ENCODE measurements around the gene AQP6.

The AQP6 gene, protein sequence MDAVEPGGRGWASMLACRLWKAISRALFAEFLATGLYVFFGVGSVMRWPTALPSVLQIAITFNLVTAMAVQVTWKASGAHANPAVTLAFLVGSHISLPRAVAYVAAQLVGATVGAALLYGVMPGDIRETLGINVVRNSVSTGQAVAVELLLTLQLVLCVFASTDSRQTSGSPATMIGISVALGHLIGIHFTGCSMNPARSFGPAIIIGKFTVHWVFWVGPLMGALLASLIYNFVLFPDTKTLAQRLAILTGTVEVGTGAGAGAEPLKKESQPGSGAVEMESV

DNA sequence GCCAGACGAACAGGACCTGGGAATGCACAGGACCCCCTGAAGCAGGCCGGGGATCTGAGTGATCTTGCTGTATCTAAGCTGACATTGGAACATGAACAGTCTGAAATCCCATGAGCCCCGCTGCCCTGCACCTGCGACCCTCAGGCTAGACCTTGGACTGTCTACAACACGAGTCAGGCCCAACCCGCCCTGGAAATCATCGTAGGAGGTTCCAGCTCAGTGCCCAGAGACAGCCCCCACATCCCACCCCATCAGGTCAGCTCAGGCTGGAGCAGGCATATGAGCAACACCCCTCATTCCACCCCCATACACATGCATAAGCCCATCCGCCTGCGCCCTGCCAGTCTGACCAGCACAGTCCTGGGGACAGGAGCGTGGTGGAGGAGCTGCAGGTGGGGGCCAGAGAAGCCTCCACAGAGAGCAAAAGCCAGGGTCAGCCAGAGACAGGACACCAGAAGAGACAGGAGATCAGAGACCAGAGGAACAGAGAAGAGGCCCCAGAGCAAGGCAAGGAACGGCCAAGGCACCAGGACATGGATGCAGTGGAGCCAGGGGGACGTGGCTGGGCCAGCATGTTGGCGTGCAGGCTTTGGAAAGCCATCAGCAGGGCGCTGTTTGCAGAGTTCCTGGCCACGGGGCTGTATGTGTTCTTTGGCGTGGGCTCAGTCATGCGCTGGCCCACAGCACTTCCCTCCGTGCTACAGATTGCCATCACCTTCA, at the start of gene AQP6:
AQP6 (plus strand) TSS at position 307 of the 720 bp plus-strand sequence; CDS start at position 534, 227 bp downstream.
- DNase-seq (ENCODE audit: low read depth) = no peak

DNA sequence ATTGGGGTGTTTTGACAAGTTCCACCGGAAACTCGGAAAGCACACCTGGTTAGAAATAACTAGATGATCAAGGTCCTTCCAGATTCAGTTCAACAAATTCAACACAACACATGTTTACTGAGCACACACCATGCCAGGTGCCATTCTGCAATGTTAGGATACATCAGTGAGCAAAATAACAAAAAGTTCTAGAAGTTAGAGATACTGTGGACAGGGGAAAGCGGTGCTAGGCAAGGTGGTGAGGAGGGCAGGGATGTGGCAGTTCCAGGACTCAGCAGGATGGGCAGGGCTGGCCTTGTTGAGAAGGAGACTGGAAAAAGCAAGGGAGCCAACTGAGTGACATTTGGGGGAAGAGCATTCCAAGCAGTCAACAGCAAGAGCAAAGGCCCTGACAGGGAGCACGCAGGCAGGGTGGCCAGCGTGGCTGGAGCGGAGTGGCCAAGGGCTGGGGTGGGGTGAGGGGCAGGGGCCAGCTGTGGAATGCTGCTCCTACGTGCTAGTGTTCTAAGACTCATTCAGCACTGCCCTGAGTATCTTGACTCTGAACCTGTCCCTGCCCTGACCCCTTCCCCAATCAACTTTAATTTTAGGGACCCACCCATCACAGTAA, 49.6 kb upstream of the AQP6 start:
- no peak for DNase-seq (ENCODE audit: low read depth)

DNA sequence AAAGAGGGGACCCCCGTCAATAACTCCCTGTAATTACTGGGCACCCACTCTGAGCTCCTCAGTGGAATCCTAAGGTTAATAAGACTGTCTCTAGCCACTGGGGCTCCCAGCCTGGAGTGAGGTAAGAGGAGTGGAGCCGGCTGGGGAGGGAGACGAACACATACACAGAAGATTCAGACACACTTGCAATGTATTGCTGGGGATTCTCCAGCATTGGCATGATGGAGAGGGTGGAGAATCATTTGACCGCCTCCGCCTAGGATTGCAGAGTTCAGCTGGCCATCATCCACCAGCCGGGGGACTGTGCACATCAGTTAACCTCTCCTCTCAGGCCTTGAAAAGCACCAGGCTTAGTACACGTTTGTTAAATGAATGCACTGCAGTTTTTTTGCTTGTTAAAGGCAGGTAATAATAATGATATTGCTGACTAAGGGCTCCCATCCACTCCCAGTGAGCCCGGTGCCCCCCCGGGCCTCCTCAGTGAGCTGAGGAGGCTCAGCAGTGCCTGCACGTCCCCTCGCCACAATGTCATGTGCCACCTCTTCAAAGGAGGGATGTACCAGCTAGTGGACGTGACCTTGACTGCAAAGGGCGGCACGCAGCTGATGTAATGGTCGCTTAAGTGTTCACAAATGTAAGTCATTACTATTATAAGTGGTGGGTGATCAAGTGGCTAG, 48.7 kb upstream of the AQP6 start:
- DNase-seq (ENCODE audit: low read depth) = no peak

DNA sequence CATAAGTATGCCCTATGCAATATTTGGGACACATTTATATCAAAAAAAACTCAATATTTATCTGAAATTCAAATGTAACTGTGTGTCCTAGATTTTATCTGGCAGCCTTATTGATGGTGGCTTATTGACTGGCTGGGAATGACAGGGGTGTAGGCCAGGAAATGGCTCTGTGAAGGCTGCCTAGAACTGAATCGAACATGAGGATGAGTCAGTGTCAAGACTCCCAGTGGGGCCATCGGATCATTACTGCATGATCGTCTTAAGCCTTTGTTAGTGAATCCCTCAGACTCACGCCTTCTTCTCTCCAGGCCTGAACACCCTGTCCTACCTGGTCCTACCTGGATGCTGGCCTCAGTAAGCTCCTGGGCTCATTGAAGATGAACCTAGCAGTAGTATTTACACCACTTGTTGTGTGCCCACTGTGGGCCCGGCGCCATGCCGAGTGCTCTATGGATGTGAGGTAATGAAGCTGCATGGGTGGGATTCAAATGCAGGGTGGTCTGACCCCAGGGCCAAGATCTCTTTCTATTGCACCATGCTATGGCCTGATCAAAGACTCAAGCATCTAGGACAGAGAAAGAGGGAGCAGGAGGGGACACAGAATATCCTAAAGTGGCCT, 48.0 kb upstream of the AQP6 start:
- no peak for DNase-seq (ENCODE audit: low read depth)

DNA sequence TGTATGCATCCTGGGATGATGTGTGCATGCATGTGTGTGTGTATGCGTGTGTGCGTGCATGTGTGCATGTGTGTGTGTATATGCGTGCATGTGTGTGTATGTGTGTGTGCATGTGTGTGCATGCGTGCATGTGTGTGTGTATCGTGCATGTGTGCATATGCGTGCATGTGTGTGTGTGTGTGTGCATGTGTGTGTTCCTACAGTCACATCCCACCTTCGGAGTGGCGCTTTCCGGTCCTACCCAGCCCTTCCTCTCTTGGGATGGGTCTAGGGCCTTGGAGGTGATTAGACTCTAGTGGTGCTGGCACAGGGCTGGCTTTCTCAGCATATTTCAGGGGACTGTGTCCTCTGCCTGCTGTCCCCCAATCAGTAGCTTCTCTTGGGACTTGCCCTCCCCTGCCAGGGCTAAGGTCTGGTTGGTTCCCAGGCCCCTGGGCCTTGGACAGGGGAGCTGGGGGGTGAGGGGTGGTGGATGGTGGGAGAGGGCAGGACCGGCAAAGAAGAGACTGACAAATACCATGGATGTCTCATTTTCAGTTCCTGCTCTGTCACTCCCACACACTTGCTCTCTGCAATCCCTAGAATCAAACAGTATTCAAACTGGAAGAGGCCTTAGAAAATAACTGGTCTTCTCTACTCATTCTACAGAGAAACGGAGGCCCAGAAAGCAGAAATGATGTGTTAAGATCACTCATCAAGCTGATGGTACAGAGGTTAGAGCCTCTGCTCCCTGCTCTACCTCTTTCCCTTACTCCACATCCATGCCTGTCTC, 47.1 kb upstream of the AQP6 start:
- DNase-seq (ENCODE audit: low read depth) = no peak

DNA sequence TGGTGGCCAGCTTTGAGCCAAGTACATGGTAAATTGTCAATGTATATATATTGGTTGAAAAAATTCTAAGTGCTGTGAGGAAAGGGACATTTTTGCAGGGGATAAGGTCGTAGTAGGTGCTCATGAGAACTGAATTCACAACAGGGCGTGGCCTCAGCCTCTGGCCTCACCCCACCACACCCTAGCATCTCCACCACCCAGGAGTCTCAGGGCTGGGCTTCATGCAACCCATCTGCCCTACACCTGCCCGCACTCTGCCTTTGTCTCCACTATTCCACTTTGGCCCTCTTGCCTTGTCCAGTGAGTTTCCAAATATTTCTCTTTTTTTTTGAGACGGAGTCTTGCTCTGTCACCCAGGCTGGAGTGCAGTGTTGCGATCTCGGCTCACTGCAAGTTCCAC, 44.3 kb upstream of the AQP6 start:
- no peak for DNase-seq (ENCODE audit: low read depth)

DNA sequence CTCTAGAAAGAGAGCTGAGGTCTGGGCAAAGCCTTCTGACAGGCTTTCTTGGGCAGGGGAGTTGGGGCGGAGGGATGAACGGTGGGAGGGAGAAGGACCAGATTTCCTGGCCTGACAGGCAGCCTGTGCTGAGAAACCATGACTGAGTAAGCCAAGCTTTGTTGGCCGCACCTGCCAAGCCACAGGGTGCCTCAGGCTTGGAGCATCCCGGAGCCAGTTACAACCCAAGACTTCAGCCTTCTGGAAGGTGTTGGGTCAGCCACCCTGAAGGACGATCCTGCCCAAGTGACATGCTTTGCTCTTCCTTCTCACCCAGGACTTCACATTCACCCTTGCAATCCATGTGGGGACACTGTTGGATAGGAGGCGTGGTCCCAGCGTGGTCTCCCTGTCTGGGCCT, 43.2 kb upstream of the AQP6 start:
- DNase-seq (ENCODE audit: low read depth) = no peak

DNA sequence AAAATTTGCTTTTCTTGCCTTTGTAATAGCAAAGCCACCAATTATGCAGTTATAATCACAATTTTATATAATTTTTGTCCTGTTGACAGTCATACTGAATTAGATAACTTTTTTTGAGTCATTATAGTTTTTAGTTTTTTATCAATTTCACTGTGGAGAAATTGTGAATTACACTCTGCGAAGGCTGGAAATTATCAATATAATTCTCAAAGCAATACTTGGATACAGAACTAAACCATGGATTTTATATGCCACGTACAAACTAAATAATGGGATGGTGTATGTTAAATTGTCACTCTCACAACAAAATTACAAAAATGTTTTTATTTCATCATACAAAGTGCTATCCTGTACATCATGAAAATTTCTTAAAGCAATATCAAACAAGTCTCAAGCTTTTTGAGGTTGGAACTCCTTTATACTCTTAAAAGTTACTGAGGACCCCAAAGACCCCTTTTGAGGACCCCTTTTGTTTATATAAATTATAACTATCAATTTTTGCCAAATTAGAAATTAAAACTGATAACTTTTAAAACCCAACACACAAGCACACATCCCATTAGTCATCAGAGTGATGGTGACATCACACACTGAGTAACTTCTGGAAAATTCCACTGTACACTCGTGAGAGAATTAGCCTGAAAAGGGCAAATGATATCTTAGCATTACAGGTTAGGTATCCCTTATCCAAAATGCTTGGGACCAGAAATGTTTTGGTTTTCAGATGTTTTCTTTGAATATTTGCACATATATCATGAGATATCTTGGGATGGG, 42.0 kb upstream of the AQP6 start:
- no peak for DNase-seq (ENCODE audit: low read depth)

DNA sequence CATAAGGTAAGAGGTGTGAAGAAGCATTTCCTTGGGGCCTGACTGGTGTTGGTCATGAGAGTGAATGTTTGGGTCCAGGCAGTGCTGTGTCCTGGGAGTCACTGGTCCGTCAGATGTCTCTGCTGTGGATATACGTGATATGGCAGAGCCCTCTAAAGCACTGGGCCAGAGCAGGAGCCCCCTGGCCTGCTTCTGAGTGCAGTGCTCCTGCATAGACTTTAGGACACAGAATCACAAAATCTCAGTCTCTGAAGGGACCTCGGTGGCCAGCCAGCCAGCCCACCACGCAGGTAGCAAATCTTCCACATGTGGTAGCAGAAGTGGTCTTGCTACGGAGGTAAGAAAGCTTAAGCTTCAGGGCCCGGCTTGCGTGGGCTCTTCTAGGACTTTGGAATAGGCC, 40.7 kb upstream of the AQP6 start:
- no peak for DNase-seq (ENCODE audit: low read depth)

DNA sequence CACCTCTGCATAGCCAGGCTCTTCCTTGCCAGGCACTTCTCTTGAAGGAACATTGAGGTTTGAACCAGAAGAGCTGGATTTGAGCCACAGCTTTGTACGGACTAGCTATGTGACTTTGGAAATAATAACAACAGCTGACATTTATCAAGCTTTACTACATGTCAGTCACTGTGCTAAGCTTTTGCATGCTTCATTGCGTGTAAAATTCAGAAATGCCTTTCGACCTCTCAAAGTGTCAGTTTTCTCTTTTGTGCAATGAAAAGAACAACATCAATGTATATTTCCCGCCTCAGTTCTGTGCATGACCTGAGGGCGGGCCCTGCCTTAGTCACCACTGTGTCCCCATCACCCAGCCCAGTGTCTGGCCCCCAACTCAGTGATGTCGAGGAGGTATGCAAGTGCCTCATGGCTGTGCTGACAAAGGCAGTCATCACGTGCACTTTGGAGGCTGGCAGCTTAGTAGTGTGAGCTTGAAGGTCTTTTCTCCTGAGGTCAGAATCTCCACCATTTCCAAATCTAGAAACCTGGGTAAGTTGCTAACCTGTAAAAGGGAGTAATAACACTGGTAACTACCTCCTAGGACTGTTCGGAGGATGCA, 40.1 kb upstream of the AQP6 start:
- DNase-seq (ENCODE audit: low read depth) = no peak

DNA sequence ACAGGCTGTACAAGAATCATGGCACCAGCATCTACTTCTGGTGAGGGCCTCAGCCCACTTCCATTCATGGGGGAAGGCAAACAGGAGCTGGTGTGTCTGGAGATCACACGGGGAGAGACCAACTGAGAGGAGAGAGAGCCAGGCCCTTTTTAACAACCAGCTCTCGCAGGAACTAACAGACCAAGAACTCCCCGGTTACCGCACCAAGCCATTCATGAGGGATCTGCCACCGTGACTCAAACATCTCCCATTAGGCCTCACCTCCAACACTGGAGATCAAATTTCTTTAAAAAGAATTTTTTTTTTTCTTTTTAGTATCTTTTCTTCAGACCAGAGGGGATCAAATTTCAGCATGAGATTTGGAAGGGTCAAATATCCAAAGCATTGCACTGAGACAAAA, 39.0 kb upstream of the AQP6 start:
- no peak for DNase-seq (ENCODE audit: low read depth)

DNA sequence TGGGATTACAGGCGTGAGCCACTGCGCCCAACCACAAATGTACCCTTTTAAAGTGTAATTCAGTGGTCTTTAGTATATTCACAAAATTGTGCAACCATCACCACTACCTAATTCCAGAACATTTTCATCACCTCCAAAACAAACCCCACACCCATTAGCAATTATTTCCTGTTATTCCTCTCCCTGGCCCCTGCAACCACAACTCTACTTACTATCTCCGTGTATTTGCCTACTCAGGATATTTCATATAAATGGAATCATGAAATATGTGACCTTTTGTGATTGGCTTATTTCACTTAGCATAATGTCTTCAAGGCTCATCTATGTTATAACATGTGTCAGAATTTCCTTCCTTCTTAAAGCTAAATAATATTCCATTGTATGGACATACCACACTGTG, 38.2 kb upstream of the AQP6 start:
- DNase-seq (ENCODE audit: low read depth) = no peak

DNA sequence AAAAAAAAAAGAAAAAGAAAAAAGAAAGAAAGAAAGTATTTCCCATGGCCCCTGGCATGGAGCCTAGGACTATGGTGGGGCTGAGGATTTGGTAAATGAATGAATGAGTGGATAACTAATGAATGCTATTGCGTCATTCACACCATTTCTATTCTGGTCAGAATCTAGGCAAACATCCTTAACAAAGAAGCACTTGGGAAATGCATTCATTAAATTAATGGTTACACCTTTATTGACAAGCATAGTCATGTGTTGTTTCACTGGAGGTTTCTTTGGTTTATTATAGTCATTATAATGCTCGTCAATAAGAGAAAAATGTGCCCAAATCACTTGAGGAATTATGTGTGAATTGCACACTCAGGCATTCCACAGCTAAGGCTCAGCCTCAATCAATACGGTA, 35.8 kb upstream of the AQP6 start:
- no peak for DNase-seq (ENCODE audit: low read depth)

DNA sequence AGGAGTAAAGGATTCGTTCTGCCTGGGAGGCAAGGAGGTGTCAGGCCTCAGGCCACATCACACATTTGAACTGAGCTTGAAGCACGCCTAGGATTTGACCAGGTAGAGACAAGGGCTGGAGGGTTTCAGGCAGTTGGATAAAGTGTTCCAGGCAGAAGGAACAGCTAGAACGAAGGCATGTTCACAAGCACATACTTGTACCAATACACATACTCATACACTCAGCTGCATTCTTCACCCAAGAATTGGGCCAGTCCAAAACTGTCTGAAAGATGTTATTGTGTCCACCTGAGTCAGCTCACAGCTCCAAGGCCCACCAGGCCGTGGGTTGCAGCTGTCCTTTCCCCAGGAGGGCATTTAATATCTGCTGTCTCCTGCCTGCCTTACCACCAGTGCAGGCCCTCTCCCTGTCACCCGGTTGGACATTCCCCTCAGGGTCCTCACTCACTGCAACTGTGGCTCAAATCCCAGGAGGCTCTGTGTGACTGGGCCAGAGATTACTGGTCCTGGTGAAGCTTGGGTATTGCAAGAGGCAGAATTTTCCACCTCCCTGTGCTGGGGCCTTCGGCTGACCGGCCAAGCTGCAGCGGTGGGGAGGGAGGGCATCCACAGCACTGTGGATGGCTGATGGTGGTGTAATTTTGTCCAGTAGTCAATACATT, 35.0 kb upstream of the AQP6 start:
- DNase-seq (ENCODE audit: low read depth) = no peak

DNA sequence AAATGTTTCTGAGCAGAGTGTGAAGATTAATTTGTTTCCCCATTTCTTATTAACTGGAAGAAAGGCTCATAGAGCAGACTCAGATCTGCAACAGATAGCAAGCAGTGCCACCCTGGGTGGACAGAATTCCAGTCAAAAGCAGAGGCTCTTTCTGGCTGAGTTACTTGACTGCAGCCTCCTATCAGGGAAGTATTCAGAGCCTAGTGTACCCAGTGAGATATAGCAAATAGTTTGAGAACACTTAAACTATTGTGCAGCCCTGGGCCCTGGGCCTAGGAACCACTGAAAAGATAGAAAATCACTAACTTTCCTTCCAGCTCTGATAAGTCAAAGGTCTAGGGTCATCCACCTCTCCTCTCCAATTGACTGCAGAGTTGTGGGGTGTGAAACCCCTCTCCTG, 33.4 kb upstream of the AQP6 start:
- DNase-seq (ENCODE audit: low read depth) = no peak

DNA sequence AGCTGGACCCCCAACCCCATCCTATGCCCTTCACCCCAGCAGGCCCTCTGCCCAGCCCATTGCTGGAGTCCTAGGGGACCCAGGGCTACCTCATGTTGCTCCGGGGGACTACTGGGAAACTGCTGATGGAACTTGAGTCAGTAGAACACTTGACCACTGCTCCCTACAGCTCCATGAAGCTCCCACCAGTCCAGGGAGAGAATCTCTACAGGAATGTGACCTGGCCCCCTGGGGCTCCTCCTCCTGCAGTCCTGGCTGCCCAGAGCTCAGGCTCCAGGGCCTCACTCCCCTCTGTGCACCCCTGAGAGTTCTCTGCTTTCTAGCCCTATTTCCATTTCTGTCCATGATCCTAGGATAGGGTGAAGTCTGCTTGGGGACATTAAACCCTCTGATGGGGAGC, 33.0 kb upstream of the AQP6 start:
- no peak for DNase-seq (ENCODE audit: low read depth)

DNA sequence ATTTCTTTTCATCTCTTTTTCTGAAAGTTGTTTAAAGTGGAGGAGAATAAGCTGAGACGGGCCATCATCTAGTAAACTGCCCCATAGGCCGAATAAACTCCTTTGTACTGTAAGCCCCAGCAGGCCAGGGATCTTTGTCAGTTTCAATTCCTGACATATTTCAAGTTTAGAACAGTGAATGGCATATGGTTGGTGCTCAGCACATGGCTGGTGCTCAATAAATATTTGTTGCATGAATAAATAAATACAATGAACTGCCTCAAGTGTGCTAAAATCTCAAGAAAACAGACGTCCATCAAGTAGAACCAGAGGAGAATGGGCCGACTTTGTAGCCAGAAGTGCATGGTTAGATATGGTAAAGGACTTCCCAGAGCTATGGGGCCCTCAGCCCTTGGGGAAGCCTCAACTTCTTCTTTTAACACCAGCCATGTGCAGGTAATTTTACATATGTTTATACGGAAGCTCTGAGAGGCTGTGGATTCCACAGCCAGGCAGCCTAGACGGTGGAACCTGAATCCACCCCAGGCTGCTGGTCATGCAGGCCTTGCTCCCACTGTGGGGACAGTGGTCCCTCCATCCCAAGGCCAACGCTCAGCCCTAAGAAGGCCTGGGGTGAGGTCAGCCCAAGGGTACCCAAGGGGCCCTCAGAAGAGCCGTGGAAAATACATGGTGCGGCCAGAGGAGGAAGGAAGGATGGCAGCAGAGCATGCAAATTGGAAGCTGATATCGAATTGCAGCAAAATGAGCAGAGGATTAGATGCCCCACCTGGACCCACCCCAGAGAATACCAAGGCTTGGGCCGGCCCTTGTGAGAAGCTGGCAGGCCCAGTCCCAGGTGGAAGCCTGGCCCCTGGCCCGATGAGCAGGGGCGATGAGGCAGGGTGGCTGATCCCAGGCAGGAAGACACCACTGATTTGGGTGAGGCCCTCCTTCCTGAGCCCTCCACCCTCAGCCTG, 30.9 kb upstream of the AQP6 start:
- DNase-seq (ENCODE audit: low read depth) = no peak

DNA sequence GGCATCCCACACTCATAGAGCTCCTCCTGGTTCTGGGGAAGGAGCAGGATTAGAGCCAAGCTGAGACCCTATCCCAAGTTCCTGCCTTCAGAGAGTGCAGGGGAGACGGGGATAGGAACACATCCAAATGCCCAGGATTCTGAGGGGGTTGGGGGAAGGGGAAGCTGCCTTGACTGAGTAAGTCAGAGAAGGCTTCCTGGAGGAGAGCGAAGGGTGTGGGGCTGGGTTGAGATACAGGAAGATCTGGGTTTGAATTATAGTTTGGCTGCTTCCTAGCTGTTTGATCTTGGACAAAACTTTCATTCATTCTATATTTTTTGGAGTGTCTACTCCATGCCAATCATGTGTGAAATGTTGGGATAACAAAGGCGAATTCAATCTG, 30.2 kb upstream of the AQP6 start:
- no peak for DNase-seq (ENCODE audit: low read depth)
